ENCODE data around the gene TEX19. TPM values are rescaled to one million over a fixed set of nuclear protein-coding genes. Genes with fewer than 3 reads are reported as not detected.

TEX19 gene
- total RNA-seq, 1 experiment from 2014 or later, result 0.24 TPM

- no peak for TF ChIP-seq CTCF (conservative IDR thresholded peaks at IDR 0.05)
- no peak for TF ChIP-seq EZH2 (IDR thresholded peaks at IDR 0.05; ENCODE audit: low read depth)
- Histone ChIP-seq H3K27ac (no peak overlapping the region), H3K4me2 (no peak overlapping the region), H3K79me2 (ENCODE audit: low read depth) (no peaks in the 10 kb centered on the region), H3K27me3 (ENCODE audit: insufficient read depth, low read depth) (0 out of 2 replicates have a peak, but pooled peaks cover 6% of the 10 kb centered on the region), H3K36me3 (ENCODE audit: low read depth) (no peaks in the 10 kb centered on the region), H3F3A (ENCODE audit: insufficient read depth, low read depth) (no peaks in the 10 kb centered on the region), H2AFZ (no peak overlapping the region), H3K9me2 (ENCODE audit: insufficient read depth) (no peaks in the 10 kb centered on the region), H3K4me1 (replicated peaks; ENCODE audit: insufficient read depth) (no peaks in the 10 kb centered on the region), H4K20me1 (ENCODE audit: insufficient read depth) (no peaks in the 10 kb centered on the region), H3K9me3 (ENCODE audit: insufficient read depth, low read depth) (no peaks in the 10 kb centered on the region), H3K4me3 (no peak overlapping the region)
- CTCF ChIA-PET, result no interaction called here
- BruUV-seq (replicated peaks), result no TSS peak
- intact Hi-C loops (cut with micrococcal nuclease; ENCODE audit: unreplicated experiment), result loop anchor here (2.0 kb wide), 1 partner anchor 75 kb away; no protein-coding TSS in a partner anchor
- no peak for DNase-seq
- POLR2A ChIA-PET (ENCODE audit: unreplicated experiment), result no interaction called here
Observed at GRCh38 chr17:82319619-82320062, 39.4 kb upstream of the TEX19 start.

- no peak for DNase-seq
- Histone ChIP-seq H3K36me3 (ENCODE audit: low read depth) (no peaks in the 10 kb centered on the region), H3F3A (ENCODE audit: insufficient read depth, low read depth) (no peaks in the 10 kb centered on the region), H3K27ac (no peak overlapping the region), H3K9me3 (ENCODE audit: insufficient read depth, low read depth) (no peaks in the 10 kb centered on the region), H3K9me2 (ENCODE audit: insufficient read depth) (no peaks in the 10 kb centered on the region), H3K4me1 (replicated peaks; ENCODE audit: insufficient read depth) (no peaks in the 10 kb centered on the region), H2AFZ (no peak overlapping the region), H3K4me2 (no peak overlapping the region), H4K20me1 (ENCODE audit: insufficient read depth) (no peaks in the 10 kb centered on the region), H3K27me3 (ENCODE audit: insufficient read depth, low read depth) (0 out of 2 replicates have a peak, but pooled peaks cover 6% of the 10 kb centered on the region), H3K4me3 (no peak overlapping the region), H3K79me2 (ENCODE audit: low read depth) (no peaks in the 10 kb centered on the region)
- TF ChIP-seq CTCF (conservative IDR thresholded peaks at IDR 0.05) (no peak), EZH2 (IDR thresholded peaks at IDR 0.05; ENCODE audit: low read depth) (no peak)
- CTCF ChIA-PET, result no interaction called here
- BruUV-seq (replicated peaks), result no TSS peak
- intact Hi-C loops (cut with micrococcal nuclease; ENCODE audit: unreplicated experiment), result loop anchor here (2.0 kb wide), 1 partner anchor 75 kb away; no protein-coding TSS in a partner anchor
- POLR2A ChIA-PET (ENCODE audit: unreplicated experiment), result no interaction called here
Observed at GRCh38 chr17:82320140-82320840, 38.8 kb upstream of the TEX19 start.

- no peaks in the 10 kb centered on the region for H3K9me2 ChIP-seq (ENCODE audit: insufficient read depth)
- BruUV-seq (replicated peaks), result no TSS peak
- CTCF ChIA-PET, result no interaction called here
Observed at GRCh38 chr17:82320956-82321927, 37.8 kb upstream of the TEX19 start.

More at GRCh38 chr17:82320956-82321927, 37.8 kb upstream of the TEX19 start:
- no peaks in the 10 kb centered on the region for H3K79me2 ChIP-seq (ENCODE audit: low read depth)
- no peaks in the 10 kb centered on the region for H3K36me3 ChIP-seq (ENCODE audit: low read depth)
- H3K27me3 ChIP-seq (ENCODE audit: insufficient read depth, low read depth), result 0 out of 2 replicates have a peak, but pooled peaks cover 6% of the 10 kb centered on the region
- POLR2A ChIA-PET (ENCODE audit: unreplicated experiment), result interaction anchor here (0.6 to 0.7 kb wide), 4 partner anchors 79 to 1716 kb away, joined by 4 to 10 read pairs (median 5); partner anchors contain the start of gene PCYT2
- no peak overlapping the region for H3K27ac ChIP-seq
- no peak overlapping the region for H3K4me3 ChIP-seq
- no peaks in the 10 kb centered on the region for H3K9me3 ChIP-seq (ENCODE audit: insufficient read depth, low read depth)
- no peaks in the 10 kb centered on the region for H3K4me1 ChIP-seq (replicated peaks; ENCODE audit: insufficient read depth)
- H3F3A ChIP-seq (ENCODE audit: insufficient read depth, low read depth), result no peaks in the 10 kb centered on the region
- H2AFZ ChIP-seq, result no peak overlapping the region
- intact Hi-C loops (cut with micrococcal nuclease; ENCODE audit: unreplicated experiment), result loop anchor here (2.0 kb wide), 1 partner anchor 76 kb away; no protein-coding TSS in a partner anchor
- TF ChIP-seq CTCF (conservative IDR thresholded peaks at IDR 0.05) (peak; percentile 82), EZH2 (IDR thresholded peaks at IDR 0.05; ENCODE audit: low read depth) (no peak)
- peak in 1 of 2 experiments; percentile 34 for DNase-seq
- no peaks in the 10 kb centered on the region for H4K20me1 ChIP-seq (ENCODE audit: insufficient read depth)
- H3K4me2 ChIP-seq, result peak overlapping the region; percentile 36; the same call in 1 of the 2 replicates
